NCI-H1417 treated with DMSO at 0.1 percent for 48 hours (cell line): ENCODE measurements around the gene ADAM11.
"Not testable (repeated sequence)": the region's sequence is repeated elsewhere in the genome, so short reads cannot be mapped to it uniquely, and the experiment has no call there.

Experiments used
- DNase-seq: peaks from one replicate; lab custom pipeline; 2025; lab: John Stamatoyannopoulos, UW

The ADAM11 gene, protein sequence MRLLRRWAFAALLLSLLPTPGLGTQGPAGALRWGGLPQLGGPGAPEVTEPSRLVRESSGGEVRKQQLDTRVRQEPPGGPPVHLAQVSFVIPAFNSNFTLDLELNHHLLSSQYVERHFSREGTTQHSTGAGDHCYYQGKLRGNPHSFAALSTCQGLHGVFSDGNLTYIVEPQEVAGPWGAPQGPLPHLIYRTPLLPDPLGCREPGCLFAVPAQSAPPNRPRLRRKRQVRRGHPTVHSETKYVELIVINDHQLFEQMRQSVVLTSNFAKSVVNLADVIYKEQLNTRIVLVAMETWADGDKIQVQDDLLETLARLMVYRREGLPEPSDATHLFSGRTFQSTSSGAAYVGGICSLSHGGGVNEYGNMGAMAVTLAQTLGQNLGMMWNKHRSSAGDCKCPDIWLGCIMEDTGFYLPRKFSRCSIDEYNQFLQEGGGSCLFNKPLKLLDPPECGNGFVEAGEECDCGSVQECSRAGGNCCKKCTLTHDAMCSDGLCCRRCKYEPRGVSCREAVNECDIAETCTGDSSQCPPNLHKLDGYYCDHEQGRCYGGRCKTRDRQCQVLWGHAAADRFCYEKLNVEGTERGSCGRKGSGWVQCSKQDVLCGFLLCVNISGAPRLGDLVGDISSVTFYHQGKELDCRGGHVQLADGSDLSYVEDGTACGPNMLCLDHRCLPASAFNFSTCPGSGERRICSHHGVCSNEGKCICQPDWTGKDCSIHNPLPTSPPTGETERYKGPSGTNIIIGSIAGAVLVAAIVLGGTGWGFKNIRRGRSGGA

DNA sequence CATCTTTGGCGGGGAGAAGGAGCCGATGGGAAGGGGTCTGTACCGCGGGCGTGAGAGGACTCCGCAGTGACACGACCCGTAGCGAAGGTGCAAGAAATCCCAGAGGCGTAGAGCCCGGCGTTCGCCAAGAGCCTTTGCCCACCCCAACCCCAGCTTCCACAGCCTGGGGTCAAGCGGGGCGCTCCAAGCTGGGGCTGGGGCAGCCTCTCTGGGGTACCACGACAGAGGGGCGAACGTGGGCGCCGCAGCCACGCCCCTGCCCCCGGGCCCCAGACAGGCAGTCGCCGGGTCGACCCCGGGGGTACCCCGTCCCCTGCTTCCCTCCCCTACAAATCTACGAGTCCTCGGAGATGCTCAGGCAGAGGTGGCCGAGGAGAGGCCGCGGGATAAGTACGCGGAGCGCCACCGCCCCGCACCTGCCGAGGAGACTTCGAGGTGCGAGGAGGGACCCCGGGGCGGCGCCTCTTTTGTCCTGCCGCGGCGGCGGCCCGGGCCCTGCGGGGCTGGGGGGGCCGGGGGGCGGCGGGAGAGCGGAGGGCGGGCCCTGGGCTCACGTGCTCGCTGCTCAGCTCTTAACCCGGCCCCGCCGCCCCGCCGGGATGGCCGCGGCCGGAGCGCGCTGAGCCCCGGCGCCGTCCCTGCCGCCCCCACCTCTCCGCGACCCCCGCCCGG is at the start of gene ADAM11:
TSS of gene ADAM11 (plus strand) at position 575 of the 672 bp plus-strand sequence. CDS start 212 bp downstream, outside the sequence.
- no peak for DNase-seq

DNA sequence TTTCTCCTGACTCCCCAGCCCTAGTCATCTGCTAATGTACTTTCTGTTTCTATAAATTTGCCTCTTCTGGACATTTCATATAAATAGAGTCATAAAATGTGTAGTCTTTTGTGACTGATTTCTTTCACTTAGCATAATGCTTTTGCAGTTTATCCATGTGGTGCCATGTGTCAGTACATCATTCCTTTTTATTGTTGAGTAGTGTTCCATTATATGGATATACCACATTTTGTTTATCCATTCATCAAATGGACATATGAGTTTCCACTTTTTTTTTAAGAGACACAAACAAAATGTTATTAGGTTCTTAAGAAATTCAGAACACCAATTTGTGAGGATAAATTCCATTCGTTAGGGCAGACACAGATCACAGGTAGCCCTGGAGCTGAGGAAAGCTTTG is 39.3 kb upstream of the ADAM11 start:
- no peak for DNase-seq

DNA sequence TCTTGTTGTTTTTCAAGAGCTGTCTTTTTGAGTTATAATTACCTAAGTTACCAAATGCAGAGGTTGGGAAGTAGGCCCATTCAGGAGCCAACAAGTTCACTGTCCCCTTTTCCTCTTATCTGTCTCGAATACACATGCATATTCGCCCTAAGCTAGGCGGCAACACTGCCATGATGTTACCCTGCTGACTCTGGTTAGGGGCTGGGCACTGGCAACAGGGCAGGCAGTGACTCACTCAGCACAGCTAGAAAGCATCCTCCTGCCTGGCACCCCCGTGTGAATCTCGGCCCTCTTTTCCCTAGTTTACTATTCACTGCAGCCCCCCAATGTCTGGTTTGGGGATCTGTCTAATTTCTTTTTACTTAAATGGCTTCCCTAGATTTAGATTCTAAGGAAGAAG is 36.5 kb upstream of the ADAM11 start:
- no peak for DNase-seq

DNA sequence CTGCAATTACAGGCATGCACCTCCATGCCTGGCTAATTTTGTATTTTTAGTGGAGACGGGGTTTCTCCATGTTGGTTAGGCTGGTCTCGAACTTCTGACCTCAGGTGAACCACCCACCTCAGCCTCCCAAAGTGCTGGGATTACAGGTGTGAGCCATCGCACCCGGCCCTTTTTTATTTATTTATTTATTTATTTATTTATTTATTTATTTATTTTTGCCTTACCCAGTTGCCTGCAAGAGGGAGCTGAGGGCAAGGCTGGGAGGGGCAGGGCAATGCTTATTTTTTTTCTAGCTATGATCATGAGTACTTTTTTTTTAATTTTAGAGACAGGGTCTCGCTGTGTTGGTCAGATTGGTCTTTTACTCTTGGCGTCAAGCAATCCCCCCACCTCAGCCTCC is 32.7 kb upstream of the ADAM11 start:
- DNase-seq = not testable (repeated sequence)

DNA sequence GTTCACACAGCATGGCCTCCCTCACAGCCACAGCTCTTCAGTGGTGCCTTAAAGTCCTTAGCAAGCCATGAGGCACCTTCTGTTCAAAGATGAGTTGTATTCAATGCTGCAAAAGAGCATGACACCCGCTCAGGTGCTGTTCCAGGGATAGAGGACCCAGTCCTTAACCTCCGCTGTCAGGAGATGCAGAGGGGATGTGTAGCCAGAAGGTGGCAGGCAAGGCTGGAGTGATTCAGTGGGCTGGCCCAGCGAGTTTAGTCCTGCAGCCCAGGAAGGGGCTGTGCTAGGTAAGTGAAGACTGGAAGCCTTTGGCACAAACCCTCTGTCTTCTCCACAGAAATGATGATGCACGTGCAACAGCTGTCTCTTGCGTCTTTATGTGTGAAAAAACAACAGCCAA is 25.0 kb upstream of the ADAM11 start:
- DNase-seq = no peak

DNA sequence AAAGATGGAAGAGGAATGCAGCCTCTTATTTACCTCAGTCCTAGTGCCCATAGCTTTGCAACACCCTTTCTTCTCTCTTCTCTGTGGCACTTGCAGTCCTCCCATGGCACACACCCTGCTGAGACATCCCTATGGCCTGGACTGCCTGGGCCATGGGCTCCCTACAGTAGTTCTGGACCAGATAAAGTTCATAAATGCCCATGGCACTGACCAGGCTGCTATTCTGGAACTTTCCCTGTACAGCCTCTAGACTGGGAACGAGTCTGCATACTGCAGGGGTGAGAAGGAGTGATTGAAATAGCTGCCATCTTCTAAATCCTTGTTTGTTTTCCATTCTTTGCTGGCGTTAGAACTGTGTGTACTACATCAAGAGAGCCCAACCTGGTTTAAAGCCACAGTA is 24.5 kb upstream of the ADAM11 start:
- DNase-seq = no peak

DNA sequence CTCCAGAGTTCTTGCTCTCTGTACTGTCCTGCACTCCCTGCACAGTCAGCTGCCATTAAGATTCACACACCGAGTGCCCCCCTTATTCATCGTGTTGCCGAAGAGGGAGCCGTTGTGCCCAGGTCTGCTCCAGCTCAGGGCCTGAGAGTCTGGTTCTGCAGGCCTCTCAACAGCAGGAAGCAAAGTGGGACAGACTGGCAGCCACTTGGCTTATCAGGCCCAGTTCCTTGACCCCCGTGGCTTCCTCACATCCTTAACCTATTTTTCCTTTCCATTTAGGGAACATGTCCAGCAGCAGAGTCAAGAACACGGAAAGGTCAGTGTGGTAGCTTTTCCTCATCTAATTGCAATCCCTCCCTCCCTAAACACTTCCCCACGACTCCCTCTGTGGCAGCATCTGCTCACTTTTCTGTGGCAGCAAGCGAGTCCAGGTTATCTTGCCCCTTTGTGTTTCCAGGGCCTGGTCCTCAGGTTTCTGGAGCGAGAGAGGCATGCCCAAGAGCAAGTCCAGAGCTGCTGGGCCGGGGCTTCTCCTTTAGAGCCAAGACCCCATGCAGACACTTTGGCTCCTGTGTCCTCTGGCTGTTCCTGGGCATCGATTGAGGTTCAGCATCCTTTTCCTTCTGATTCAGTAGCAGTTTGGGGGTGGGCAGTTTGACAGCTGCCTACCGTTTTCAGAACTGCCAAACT is 22.1 kb upstream of the ADAM11 start:
- no peak for DNase-seq

DNA sequence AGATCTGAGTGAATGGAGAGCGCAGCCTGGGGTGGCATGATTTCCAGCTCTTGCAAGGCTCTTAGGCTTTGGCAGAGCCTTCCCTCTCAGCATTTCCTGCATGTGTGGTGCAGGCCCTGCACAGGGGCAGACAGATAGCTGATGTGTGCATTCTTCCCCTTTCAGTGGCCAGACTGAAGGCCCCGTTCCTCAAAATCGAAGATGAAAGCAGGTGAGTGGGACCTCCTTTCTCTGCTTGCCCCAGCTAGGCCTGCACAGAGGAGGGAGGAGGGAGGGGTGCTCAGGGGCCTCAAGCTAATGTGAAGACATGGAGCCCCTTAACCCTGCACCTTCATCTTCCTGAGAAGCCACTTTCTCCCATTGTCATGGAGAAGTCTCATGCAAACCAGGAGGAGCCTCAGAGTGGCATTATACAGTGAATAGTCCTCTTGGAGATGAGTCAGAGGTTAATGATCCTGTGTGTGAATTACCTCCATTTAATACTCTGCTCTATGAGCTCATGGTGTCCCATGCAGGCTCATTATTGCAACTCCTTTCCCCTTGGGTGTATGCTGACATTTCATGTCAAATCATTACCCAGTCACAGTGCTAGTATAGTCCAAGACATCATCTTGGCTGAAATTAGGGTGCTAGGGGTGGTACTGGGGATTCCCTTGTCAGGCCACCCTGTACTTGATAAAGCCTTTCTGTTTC is 20.4 kb upstream of the ADAM11 start:
- DNase-seq = no peak

DNA sequence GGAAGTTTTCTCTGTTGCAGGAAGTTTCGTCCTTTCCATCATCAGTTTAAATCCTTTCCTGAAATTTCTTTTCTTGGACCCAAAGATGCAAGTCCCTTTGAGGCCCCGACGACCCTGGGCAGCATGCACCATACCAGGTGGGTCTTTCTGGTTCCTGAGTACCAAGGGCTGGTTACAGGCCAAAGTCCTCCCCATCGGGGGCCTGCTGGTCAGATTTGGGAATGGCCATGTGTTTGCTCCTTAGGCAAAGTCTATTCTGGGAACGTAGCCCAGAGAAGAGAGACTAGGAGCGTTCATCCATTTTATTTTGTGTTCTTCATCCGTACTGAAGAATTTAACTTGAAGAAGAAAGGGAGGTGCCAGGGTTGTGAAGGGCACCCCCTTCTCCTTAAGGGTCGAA is 17.5 kb upstream of the ADAM11 start:
- no peak for DNase-seq

DNA sequence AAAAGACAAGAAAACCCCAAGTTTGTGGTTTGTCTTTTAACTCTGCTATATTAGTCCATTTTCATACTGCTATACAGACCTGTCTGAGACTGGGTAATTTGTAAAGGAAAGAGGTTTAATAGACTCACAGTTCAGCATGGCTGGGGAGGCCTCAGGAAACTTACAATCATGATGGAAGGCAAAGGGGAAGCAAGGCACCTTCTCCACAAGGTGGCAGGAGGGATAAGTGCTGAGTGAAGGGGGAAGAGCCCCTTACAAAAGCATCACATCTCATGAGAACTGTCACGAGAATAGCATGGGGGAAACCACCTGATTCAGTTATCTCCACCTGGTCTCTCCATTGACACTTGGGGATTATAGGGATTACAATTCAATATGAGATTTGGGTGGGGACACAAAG is 13.5 kb upstream of the ADAM11 start:
- no peak for DNase-seq

DNA sequence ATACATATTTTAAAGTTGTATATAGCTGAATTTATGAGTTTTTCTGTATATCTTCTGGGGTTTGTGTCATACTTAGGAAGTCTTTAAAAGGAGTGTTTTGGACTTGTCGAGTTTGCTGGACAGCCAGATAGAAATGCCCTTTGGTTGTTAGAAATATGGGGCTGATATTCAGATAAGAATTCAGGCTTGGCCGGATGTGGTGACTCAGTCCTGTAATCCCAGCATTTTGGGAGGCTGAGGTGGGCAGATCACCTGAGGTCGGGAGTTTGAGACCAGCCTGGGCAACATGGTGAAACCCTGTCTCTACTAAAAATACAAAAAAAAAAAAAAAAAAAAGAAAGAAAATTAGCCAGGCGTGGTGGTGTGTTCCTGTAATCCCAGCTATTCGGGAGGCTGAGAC is 13.1 kb upstream of the ADAM11 start:
- DNase-seq = not testable (repeated sequence)

DNA sequence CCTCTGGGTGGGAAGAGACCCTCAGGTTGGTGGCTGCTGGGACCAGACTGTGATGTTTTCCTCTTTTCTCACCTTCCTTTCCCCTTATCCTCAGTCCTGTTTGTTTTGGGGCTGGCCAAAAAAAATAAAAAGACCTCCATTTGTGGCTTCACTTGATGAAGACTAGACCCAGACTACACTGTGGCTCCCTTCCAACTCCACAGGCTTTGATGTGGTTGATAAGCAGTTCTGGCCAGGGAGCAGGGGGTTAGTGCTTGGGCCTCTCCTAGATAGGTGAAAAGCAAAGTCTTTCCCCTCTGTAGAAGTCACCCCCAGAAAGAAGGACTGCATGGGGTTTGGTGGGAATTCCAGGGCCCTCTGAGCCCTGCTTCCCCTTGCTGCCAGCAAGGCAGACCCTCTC is 11.2 kb upstream of the ADAM11 start:
- DNase-seq = no peak

DNA sequence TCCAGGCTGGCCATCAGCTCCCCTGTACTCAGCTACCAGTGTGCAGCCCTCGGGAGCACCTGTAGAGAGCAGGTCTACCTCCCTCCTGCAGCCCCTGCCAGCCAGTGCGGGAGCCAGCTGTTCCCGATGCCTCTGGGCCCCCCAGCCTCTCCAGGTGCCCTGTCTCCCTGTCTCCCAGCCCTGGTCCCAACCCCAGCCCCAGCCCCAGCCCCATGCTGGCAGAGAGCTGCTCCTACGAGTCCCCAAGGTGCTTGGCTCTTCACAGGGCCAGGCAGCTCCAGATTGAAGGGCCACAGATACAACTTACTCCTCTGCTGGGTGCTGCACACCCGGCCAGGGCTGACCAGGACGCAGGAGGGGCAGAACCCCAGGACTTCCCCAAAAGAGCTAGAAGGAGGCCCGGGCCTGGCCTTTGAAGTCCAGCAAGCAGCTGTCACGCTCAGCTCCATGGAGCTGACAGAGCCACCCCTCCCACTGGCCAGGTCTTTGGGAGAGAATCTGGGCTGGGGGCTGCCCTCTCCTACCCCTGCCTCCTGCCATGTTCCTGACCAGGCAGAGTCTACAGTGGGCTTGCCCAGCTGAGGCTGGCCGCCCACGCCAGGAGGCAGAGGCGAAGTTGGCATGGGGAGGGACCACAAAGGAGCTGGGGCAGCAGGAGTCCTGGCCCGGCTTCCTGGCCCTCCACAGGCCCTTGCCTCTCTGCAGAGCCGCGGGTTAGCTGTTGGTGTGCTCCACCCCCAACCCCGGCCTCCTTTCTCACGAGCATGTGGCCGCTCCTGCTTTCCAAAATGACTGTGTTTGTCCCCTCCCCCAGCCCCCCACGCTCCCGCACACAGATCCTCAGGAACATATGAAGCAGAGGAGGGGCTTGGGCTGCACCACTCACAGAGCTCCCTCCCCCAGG is 9.5 kb upstream of the ADAM11 start:
- no peak for DNase-seq

DNA sequence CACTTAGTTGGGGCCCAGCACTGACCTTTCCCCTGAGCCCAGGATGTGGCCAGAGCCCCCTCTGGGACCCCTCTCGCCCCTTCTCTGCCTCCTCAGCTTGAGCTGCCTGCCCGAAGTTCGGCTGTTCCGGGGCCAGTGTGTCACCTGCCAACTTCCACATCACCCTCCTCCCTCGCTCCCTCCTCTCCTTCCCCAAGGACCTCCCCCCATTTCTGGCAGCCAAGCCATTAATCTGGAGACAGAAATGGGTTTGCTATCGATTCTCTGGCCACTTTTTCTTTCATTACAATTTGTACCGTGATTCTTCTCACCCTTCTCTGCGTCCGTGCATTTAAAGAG is 8.8 kb upstream of the ADAM11 start:
- no peak for DNase-seq

DNA sequence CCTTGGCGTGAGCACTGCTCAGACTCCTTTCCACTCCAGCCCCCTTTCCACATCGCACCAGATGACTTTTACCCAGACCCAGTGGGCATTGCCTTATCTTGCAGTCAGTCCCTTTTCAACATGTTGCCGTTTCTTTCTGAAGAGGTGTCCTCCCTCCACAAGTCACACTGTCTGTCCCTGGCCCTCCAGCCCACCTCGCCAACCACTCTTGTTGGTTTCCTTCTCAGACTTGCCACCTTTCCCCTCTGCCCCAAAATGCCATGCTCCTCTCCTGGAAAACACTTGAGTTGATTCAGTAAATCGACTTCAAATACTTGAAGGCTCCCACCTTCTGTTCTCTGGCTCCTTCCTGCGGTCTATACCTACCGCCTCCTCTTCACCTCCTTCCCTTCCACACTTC is 7.5 kb upstream of the ADAM11 start:
- DNase-seq = no peak

DNA sequence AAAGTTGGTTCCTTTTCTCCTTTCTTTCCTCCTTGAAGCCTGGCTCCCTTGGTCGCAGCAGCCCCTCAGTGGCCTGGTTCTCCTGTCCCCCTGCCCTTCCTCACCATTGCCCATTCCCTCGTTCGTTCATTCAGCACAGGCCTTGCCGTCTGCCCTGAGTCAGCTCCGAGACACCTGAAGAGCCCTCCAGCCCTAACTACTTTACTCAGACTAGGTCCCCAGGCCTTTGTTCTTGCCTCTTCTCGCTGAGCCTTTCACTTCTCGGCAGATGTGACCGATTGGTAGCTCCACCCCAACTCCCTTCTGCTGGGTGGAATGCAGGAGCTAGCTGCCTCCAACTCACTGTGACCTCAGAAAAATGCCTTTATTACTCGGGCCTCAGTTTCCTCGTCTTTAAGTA is 7.0 kb upstream of the ADAM11 start:
- no peak for DNase-seq

DNA sequence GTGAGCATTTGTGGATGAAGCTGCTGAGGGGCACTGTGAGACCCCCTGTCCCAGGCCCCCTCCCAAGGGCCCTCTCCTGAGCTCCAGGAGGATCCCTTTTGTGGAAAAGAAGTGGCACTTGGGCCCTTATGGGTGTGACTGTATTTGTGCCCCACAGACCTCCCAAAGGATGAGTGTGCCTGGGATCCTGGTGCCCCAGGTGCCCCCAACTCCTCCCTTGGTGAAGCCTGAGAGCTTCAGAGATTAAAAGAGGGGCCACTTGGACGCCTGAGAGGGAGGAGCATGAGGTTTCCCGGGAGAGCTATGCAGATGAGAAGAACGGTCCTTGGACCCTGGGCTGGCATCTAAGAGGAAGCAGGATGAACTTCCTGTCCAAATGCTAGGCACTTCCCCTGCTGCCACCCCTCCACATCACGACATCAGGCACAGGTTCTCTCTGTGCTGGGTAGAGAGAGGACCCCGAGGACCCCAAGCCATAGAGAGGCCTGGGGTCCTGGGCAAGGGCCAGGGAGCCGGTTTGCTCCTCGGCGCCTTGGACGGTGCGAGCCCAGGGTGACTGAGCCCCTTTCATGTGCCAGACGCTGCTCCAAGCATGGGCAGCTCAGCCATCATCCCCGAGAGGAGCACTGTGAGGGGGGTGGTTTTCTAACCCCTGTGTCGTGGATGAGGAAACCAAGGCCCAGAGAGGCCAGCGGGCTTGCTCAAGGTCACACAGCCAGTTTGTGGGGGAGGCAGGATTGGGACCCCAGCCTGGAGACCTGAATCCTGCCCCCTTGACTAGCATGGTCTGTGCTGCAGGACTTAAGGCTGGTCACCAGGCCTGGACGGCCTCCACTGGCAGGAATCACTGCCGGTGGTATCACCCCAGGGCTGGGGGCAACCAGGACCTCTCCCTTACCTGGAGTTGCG is 5.6 kb upstream of the ADAM11 start:
- no peak for DNase-seq

DNA sequence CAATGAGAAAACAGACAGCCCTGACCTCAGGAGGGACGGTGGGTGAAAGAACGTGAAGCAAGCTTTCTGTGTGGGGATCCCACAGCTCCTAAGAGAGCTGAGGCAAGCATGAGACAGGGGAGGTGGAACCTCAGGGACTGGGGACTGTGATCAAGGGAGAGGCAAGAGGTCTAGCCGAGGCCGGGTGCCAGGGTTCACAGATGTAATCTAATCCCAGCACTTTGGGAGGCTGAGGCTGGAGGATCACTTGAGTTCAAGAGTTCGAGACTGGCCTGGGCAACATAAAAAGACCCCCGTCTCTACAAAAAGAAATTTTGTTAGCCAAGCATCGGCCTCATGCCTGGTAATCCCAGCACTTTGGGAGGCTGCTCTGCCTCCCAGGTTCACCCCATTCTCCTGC is 4.5 kb upstream of the ADAM11 start:
- no peak for DNase-seq

DNA sequence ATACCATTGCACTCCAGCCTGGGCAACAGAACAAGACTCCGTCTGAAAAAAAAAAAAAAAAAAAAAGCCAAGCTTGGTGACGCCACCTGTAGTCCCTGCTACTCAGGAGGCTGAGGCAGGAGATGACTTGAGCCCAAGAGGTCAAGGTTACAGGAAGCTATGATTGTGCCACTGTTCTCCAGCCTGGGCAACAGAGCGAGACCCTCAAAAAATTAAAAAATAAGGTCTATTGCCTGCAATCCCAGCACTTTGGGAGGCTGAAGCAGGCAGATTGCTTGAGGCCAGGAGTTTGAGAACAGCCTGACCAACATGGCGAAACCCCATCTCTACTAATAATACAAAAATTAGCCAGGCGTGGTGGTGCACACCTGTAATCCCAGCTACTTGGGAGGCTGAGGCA is 3.6 kb upstream of the ADAM11 start:
- DNase-seq = not testable (repeated sequence)
